Measurements from ENCODE around the gene LIPH. TPM values are rescaled to one million over a fixed set of nuclear protein-coding genes. Genes with fewer than 3 reads are reported as not detected.
"Not testable (repeated sequence)": the region's sequence is repeated elsewhere in the genome, so short reads cannot be mapped to it uniquely, and the experiment has no call there.

LIPH gene
- total RNA-seq, 1 donor from 2014 or later: 2.2 TPM

GRCh38 chr3:185489462-185489861, 62.9 kb downstream of the LIPH start:
- DNase-seq (ENCODE audit: low spot score): no peak

DNA sequence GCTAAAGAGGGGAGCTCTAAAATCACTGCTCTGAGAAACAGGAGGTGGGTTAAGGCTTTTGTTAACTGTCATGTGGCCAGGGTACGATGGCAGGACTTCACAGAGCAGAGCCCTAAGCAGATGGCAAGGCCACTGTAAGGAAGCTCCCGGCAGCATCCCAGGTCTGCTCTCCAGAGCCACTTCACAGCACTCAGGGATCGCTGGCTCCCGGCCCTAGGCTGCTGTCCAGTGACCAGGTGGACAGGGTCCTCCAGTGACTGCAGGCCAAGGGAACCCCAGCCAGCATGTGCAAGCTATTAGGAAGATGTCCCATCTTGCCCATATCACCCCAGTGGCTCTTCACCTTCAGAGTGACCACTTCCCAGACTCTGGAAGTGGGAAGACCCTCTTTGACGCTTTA, 63.9 kb downstream of the LIPH start:
- DNase-seq (ENCODE audit: low spot score): no peak

GRCh38 chr3:185486394-185486793, 66.0 kb downstream of the LIPH start:
- DNase-seq (ENCODE audit: low spot score): no peak

- DNase-seq (ENCODE audit: low spot score): no peak
These were observed 68.1 kb downstream of the LIPH start for GRCh38 chr3:185484296-185484695.

DNA sequence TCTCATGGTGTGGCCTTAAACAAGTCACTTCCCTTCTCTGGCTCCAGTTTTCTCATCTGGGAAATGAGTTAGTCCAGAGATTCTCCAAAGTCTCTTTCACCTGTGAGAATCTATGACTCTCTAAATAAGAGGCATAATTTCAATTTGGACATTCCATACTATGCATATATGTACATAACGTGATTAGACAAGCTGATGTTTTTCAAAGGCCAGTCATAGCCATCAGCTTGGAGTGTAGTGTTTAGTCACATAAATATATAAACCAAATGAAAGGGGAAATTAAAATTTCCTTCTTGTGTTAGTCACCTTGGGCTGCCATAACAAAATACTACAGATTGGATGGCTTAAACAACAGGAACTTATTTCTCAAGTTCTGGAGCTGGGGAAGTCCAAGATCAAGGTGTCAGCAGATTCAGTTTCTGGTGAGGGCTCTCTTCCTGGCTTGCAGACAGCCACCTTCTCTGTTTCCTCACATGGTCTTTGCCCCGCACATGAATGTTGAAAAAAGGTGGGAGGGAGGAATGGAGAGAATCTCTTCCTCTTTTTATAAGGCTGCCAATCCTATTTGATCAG, 72.9 kb downstream of the LIPH start:
- no peak for DNase-seq (ENCODE audit: low spot score)

GRCh38 chr3:185477316-185477715, 75.1 kb downstream of the LIPH start:
- DNase-seq (ENCODE audit: low spot score): no peak

DNA sequence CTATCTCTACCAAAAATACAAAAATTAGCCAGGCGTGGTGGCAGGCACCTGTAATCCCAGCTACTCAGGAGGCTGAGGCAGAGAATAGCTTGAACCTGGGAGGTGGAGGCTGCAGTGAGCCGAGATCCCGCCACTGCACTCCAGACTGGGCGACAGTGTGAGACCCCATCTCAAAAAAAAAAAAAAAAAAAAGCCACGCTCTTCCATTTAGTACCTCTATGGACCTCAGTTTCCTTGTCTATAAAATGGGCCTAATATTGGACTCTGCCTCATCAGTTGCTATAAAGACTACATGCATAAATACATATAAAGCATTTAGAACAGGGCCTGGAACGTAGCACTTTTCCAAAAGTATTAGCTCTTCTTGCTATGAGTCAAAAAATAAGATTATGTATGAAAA, 77.5 kb downstream of the LIPH start:
- DNase-seq (ENCODE audit: low spot score): not testable (repeated sequence)

- no peak for DNase-seq (ENCODE audit: low spot score)
These were observed 79.0 kb downstream of the LIPH start for GRCh38 chr3:185473290-185473815.

GRCh38 chr3:185470323-185470722, 82.1 kb downstream of the LIPH start:
- no peak for DNase-seq (ENCODE audit: low spot score)

DNA sequence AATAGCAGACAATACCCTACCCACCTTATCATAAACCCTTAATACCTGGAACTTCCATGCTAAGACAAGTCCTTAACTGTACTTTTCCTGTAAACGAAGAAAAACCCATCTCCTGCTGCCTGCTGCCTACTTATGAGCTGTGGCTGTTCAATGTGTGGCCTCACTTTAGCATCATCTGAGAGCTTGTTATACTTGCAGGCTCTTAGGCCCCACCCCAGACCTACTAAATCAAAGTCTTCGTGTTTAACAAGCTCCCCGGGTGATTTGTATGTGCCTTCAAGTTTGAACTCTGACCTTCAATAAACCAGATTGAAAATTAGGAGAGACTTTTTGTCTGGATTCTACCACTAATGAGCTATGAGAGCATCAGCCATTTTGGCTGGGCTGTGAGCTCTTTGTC, 82.8 kb downstream of the LIPH start:
- DNase-seq (ENCODE audit: low spot score): no peak

GRCh38 chr3:185466123-185466522, 86.3 kb downstream of the LIPH start:
- not testable (repeated sequence) for DNase-seq (ENCODE audit: low spot score)

DNA sequence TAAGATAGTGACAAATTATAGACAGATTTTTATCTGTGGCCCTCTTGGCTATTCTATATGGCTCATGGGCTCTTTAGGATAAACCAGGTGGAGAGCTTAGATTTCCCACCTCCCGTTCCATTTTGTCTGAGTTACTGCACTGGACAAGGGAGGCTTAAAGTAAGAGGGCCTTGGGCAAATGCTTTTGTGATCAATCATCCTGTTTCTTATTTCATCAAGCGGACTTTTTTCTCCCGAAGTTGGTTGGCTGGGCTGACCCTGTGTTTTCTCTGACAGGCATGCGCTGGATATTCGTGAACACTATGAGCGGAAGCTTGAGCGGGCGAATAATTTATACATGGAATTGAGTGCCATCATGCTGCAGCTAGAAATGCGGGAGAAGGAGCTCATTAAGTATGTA, 86.9 kb downstream of the LIPH start:
- no peak for DNase-seq (ENCODE audit: low spot score)

GRCh38 chr3:185460719-185461350, 91.6 kb downstream of the LIPH start:
- no peak for DNase-seq (ENCODE audit: low spot score)

GRCh38 chr3:185460309-185460708, 92.1 kb downstream of the LIPH start:
- DNase-seq (ENCODE audit: low spot score): no peak

DNA sequence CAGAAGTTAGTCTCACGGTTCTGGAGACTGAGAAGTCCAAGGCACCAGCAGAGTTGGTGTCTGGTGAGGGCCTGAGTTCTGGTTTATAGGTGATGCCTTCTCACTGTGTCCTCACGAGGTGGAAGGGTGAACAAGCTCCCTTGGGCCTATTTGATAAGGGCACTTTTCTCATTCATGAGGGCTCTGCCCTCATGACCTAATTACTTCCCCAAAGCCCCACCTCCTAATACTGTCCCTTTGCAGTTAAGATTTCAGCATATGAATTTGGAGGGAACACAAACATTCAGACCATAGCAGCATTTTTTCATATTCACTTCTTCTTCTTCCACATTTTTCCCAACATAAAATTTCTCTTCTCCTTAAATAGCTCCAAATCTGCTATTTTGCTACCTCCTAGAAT, 95.0 kb downstream of the LIPH start:
- DNase-seq (ENCODE audit: low spot score): no peak

Other genes with a start within 250 kb of the LIPH start
- 28.4 TPM for gene MAP3K13, start 189.5 kb downstream of the LIPH start, total RNA-seq (ENCODE audit: insufficient read depth, low replicate concordance)
- 14.2 TPM for gene TMEM41A, start 53.6 kb downstream of the LIPH start, total RNA-seq (ENCODE audit: insufficient read depth, low replicate concordance)
- 33.0 TPM for gene SENP2, start 33.7 kb upstream of the LIPH start, total RNA-seq (ENCODE audit: insufficient read depth, low replicate concordance)